ENCODE results near the gene ANKRD27. TPM values are rescaled to one million over a fixed set of nuclear protein-coding genes. Genes with fewer than 3 reads are reported as not detected.

ANKRD27 gene
- polyA plus RNA-seq, 1 experiment = 25.7 TPM

- DNase-seq (ENCODE audit: low read depth) = no peak
- Histone ChIP-seq H3K4me3 (ENCODE audit: low read depth, low read length) (peak overlapping the region; percentile 50), H3K27me3 (ENCODE audit: control insufficient read depth, insufficient read depth, low read length) (no peaks in the 10 kb centered on the region), H3K36me3 (ENCODE audit: control insufficient read depth, insufficient read depth, low read length) (no peaks in the 10 kb centered on the region)
- ChIA-PET CTCF (interaction anchor here (1.6 kb wide), 1 partner anchor 17 kb away, joined by 6 read pairs; the partner anchor contains the start of genes ANKRD27 and RGS9BP), POLR2A (no interaction called here)
- TF ChIP-seq, protein P1, sequence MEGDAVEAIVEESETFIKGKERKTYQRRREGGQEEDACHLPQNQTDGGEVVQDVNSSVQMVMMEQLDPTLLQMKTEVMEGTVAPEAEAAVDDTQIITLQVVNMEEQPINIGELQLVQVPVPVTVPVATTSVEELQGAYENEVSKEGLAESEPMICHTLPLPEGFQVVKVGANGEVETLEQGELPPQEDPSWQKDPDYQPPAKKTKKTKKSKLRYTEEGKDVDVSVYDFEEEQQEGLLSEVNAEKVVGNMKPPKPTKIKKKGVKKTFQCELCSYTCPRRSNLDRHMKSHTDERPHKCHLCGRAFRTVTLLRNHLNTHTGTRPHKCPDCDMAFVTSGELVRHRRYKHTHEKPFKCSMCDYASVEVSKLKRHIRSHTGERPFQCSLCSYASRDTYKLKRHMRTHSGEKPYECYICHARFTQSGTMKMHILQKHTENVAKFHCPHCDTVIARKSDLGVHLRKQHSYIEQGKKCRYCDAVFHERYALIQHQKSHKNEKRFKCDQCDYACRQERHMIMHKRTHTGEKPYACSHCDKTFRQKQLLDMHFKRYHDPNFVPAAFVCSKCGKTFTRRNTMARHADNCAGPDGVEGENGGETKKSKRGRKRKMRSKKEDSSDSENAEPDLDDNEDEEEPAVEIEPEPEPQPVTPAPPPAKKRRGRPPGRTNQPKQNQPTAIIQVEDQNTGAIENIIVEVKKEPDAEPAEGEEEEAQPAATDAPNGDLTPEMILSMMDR (IDR thresholded peaks at IDR 0.05; ENCODE audit: insufficient read depth, low read depth, low read length) = no peak
Observed at GRCh38 chr19:32691952-32692726, 17.2 kb upstream of the ANKRD27 start.

- H3K4me3 ChIP-seq (ENCODE audit: low read depth, low read length) = peak within 1 kb of the TSS; percentile 50
- H3K36me3 ChIP-seq (ENCODE audit: control insufficient read depth, insufficient read depth, low read length) = no peaks in the 10 kb centered on the region
- DNase-seq (ENCODE audit: low read depth) = peak; percentile 41
- no peaks in the 10 kb centered on the region for H3K27me3 ChIP-seq (ENCODE audit: control insufficient read depth, insufficient read depth, low read length)
- ChIA-PET CTCF (interaction anchor here (1.6 kb wide), 1 partner anchor 16 kb away, joined by 6 read pairs; the partner anchor contains the start of genes ANKRD27 and RGS9BP), POLR2A (no interaction called here)
- TF ChIP-seq, protein P1 (IDR thresholded peaks at IDR 0.05; ENCODE audit: insufficient read depth, low read depth, low read length) = no peak
Observed at GRCh38 chr19:32691291-32691951, 16.4 kb upstream of the ANKRD27 start, which contains the start of gene NUDT19. Gene NUDT19 (plus strand): TSS chr19:32691821. CDS start chr19:32691961, 140 bp downstream.

GRCh38 chr19:32688311-32688710 lies 13.3 kb upstream of the ANKRD27 start:
- TF ChIP-seq, protein P1 (IDR thresholded peaks at IDR 0.05; ENCODE audit: insufficient read depth, low read depth, low read length) = no peak
- POLR2A ChIA-PET = no interaction called here

DNA sequence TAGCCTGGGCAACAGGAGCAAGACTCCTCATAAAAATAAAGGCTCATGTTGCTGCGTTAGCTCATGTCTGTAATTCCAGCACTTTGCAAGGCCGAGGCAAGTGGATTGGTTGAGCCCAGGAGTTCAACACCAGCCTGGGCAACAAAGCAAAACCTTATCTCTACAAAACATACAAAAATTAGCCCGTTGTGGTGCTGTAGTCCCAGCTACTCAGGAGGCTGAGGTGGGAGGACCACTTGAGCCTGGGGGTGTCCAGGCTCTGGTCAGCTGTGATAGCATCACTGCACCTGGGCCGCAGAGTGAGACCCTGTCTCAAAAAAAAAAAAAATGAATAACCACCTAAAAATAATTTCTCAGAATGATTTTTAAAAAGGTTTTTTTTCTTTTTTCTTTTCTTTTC lies 12.7 kb upstream of the ANKRD27 start:
- ChIA-PET POLR2A (no interaction called here), CTCF (no interaction called here)
- H3K36me3 ChIP-seq (ENCODE audit: control insufficient read depth, insufficient read depth, low read length) = no peaks in the 10 kb centered on the region
- DNase-seq (ENCODE audit: low read depth) = no peak
- H3K4me3 ChIP-seq (ENCODE audit: low read depth, low read length) = no peak overlapping the region
- H3K27me3 ChIP-seq (ENCODE audit: control insufficient read depth, insufficient read depth, low read length) = no peaks in the 10 kb centered on the region
- TF ChIP-seq, protein P1 (IDR thresholded peaks at IDR 0.05; ENCODE audit: insufficient read depth, low read depth, low read length) = no peak

More at GRCh38 chr19:32688311-32688710, 13.3 kb upstream of the ANKRD27 start:
- Histone ChIP-seq H3K36me3 (ENCODE audit: control insufficient read depth, insufficient read depth, low read length) (no peaks in the 10 kb centered on the region), H3K4me3 (ENCODE audit: low read depth, low read length) (no peak overlapping the region), H3K27me3 (ENCODE audit: control insufficient read depth, insufficient read depth, low read length) (no peaks in the 10 kb centered on the region)
- DNase-seq (ENCODE audit: low read depth) = no peak
- CTCF ChIA-PET = no interaction called here

DNA sequence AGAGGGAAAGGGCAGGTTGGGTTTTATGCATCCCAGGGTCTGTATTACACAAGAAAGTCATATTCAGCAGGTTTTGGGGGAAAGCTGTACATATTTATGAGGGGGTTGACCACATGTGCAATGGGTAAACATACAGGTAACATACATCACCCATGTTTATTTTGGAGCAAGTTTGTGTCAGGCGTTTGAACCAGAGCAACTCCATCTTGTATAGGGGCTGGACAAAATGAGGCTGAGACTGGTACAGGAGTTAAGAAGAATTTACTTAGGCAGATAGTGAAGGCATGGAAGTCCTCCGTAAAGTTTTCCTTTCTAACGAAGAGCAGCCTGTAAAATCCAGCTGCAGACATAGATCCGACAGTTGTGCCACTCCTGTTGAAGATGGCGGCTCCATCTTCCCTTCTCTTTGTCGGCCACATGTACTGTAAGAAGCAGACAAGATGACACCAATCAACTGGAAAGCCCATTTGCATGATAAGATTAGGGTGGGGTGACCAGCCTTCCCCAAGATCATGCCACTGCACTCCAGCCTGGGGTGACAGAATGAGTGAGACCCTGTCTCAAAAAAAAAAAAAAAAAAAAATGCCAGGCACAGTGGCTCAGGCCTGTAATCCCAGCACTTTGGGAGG lies 12.0 kb upstream of the ANKRD27 start:
- H3K27me3 ChIP-seq (ENCODE audit: control insufficient read depth, insufficient read depth, low read length) = no peaks in the 10 kb centered on the region
- TF ChIP-seq, protein P1 (IDR thresholded peaks at IDR 0.05; ENCODE audit: insufficient read depth, low read depth, low read length) = no peak
- H3K36me3 ChIP-seq (ENCODE audit: control insufficient read depth, insufficient read depth, low read length) = no peaks in the 10 kb centered on the region
- no peak for DNase-seq (ENCODE audit: low read depth)
- H3K4me3 ChIP-seq (ENCODE audit: low read depth, low read length) = no peak overlapping the region
- CTCF ChIA-PET = no interaction called here
- POLR2A ChIA-PET = no interaction called here
